ENCODE measurements around the gene OR2V1. TPM values are rescaled to one million over a fixed set of nuclear protein-coding genes. Genes with fewer than 3 reads are reported as not detected.
A peak's percentile ranks its signal among the peaks of the same experiment; 100 is the strongest.
"Not testable (repeated sequence)": the region's sequence is repeated elsewhere in the genome, so short reads cannot be mapped to it uniquely, and the experiment has no call there.

The OR2V1 gene
- total RNA-seq, 1 experiment from 2014 or later, result not detected

GRCh38 chr5:181151146-181151545 is 20.2 kb upstream of the OR2V1 start:
- intact Hi-C loops (cut with micrococcal nuclease), result no loop called here
- peak; percentile 14 for DNase-seq (ENCODE audit: unreplicated experiment)
- H3K36me3 Mint-ChIP-seq (ENCODE audit: insufficient read depth, unreplicated experiment), result no peaks in the 10 kb centered on the region
- ChIA-PET POLR2A (interaction anchor here (1.3 to 1.4 kb wide), 2 partner anchors 10 to 13 kb away, joined by 3 to 4 read pairs; no protein-coding TSS in a partner anchor), CTCF (interaction anchor here (0.6 to 1.5 kb wide), 6 partner anchors 34 to 363 kb away, joined by 3 to 8 read pairs (median 3); no protein-coding TSS in a partner anchor)
- peaks cover 29% of the 10 kb centered on the region for H3K27me3 Mint-ChIP-seq (ENCODE audit: insufficient read depth, unreplicated experiment)
- TF ChIP-seq CTCF (IDR thresholded peaks at IDR 0.05; ENCODE audit: unreplicated experiment), result no peak
- H3K9me3 Mint-ChIP-seq (ENCODE audit: unreplicated experiment), result no peaks in the 10 kb centered on the region
- no peak overlapping the region for H3K4me3 Mint-ChIP-seq (ENCODE audit: unreplicated experiment)
- peaks cover 24% of the 10 kb centered on the region for H3K4me1 Mint-ChIP-seq (ENCODE audit: insufficient read depth, unreplicated experiment)
- no TSS peak for BruUV-seq (replicated peaks)
- no peak overlapping the region for H3K27ac Mint-ChIP-seq (ENCODE audit: low read depth, unreplicated experiment)

GRCh38 chr5:181149806-181150733 is 19.1 kb upstream of the OR2V1 start:
- ChIA-PET CTCF (interaction anchor here (0.6 to 2.4 kb wide), 5 partner anchors 8 to 281 kb away, joined by 3 to 11 read pairs (median 3); no protein-coding TSS in a partner anchor), POLR2A (interaction anchor here (0.6 to 1.4 kb wide), 5 partner anchors 9 to 316 kb away, joined by 3 to 5 read pairs (median 3); no protein-coding TSS in a partner anchor)
- no peak for TF ChIP-seq CTCF (IDR thresholded peaks at IDR 0.05; ENCODE audit: unreplicated experiment)
- H3K9me3 Mint-ChIP-seq (ENCODE audit: unreplicated experiment), result no peaks in the 10 kb centered on the region
- H3K4me1 Mint-ChIP-seq (ENCODE audit: insufficient read depth, unreplicated experiment), result peaks cover 24% of the 10 kb centered on the region
- no TSS peak for BruUV-seq (replicated peaks)
- no peak overlapping the region for H3K4me3 Mint-ChIP-seq (ENCODE audit: unreplicated experiment)
- DNase-seq (ENCODE audit: unreplicated experiment), result no peak
- peaks cover 25% of the 10 kb centered on the region for H3K27me3 Mint-ChIP-seq (ENCODE audit: insufficient read depth, unreplicated experiment)
- H3K27ac Mint-ChIP-seq (ENCODE audit: low read depth, unreplicated experiment), result no peak overlapping the region
- intact Hi-C loops (cut with micrococcal nuclease), result no loop called here
- no peaks in the 10 kb centered on the region for H3K36me3 Mint-ChIP-seq (ENCODE audit: insufficient read depth, unreplicated experiment)

GRCh38 chr5:181149355-181149754 is 18.4 kb upstream of the OR2V1 start:
- intact Hi-C loops (cut with micrococcal nuclease), result no loop called here
- no TSS peak for BruUV-seq (replicated peaks)
- peak; percentile 58 for DNase-seq (ENCODE audit: unreplicated experiment)
- Mint-ChIP-seq H3K36me3 (ENCODE audit: insufficient read depth, unreplicated experiment) (no peaks in the 10 kb centered on the region), H3K9me3 (ENCODE audit: unreplicated experiment) (no peaks in the 10 kb centered on the region), H3K4me1 (ENCODE audit: insufficient read depth, unreplicated experiment) (peaks cover 24% of the 10 kb centered on the region), H3K27me3 (ENCODE audit: insufficient read depth, unreplicated experiment) (peaks cover 25% of the 10 kb centered on the region), H3K4me3 (ENCODE audit: unreplicated experiment) (no peak overlapping the region), H3K27ac (ENCODE audit: low read depth, unreplicated experiment) (no peak overlapping the region)
- ChIA-PET POLR2A (interaction anchor here (0.7 to 1.0 kb wide), 2 partner anchors 38 to 280 kb away, joined by 3 to 5 read pairs; no protein-coding TSS in a partner anchor), CTCF (interaction anchor here (0.6 to 2.4 kb wide), 3 partner anchors 9 to 280 kb away, joined by 3 to 11 read pairs (median 10); no protein-coding TSS in a partner anchor)
- no peak for TF ChIP-seq CTCF (IDR thresholded peaks at IDR 0.05; ENCODE audit: unreplicated experiment)

- H3K36me3 Mint-ChIP-seq (ENCODE audit: insufficient read depth, unreplicated experiment); DNase-seq (ENCODE audit: unreplicated experiment); H3K4me3 Mint-ChIP-seq (ENCODE audit: unreplicated experiment); BruUV-seq (replicated peaks); H3K27ac Mint-ChIP-seq (ENCODE audit: low read depth, unreplicated experiment); intact Hi-C loops (cut with micrococcal nuclease); H3K9me3 Mint-ChIP-seq (ENCODE audit: unreplicated experiment): not testable (repeated sequence)
- Mint-ChIP-seq H3K4me1 (ENCODE audit: insufficient read depth, unreplicated experiment) (peaks cover 17% of the 10 kb centered on the region), H3K27me3 (ENCODE audit: insufficient read depth, unreplicated experiment) (peaks cover 45% of the 10 kb centered on the region)
- ChIA-PET CTCF (interaction anchor here (0.5 to 0.8 kb wide), 2 partner anchors 11 to 358 kb away, joined by 3 to 4 read pairs; no protein-coding TSS in a partner anchor), POLR2A (interaction anchor here (0.6 to 1.1 kb wide), 2 partner anchors 13 to 268 kb away, joined by 3 to 4 read pairs; no protein-coding TSS in a partner anchor)
These were observed 16.1 kb upstream of the OR2V1 start, which contains the start of gene OR2V2 for GRCh38 chr5:181146927-181147636. OR2V2 (plus strand) TSS chr5:181147586; CDS start chr5:181154943, 7,357 bp downstream.

Measured in MCF 10A (cell line).